Measurements from ENCODE around the gene PTPRG.
A peak's percentile ranks its signal among the peaks of the same experiment; 100 is the strongest.

PTPRG gene

GRCh38 chr3:61650719-61651410, 89.5 kb downstream of the PTPRG start:
- DNase-seq (ENCODE audit: low read depth in 2 of 2) = no peak

GRCh38 chr3:61657689-61658088, 96.3 kb downstream of the PTPRG start:
- DNase-seq (ENCODE audit: low read depth in 2 of 2) = no peak

- DNase-seq (ENCODE audit: low read depth in 2 of 2) = no peak
Measured at GRCh38 chr3:61662861-61663260, 101.5 kb downstream of the PTPRG start.

- DNase-seq (ENCODE audit: low read depth in 2 of 2) = no peak
Measured at GRCh38 chr3:61663356-61664104, 102.2 kb downstream of the PTPRG start.

- DNase-seq (ENCODE audit: low read depth in 2 of 2) = peak; percentile 97
Measured at GRCh38 chr3:61664105-61664482, 102.7 kb downstream of the PTPRG start.

GRCh38 chr3:61665121-61665520, 103.8 kb downstream of the PTPRG start:
- no peak for DNase-seq (ENCODE audit: low read depth in 2 of 2)

GRCh38 chr3:61665987-61666386, 104.6 kb downstream of the PTPRG start:
- no peak for DNase-seq (ENCODE audit: low read depth in 2 of 2)

GRCh38 chr3:61666615-61667330, 105.4 kb downstream of the PTPRG start:
- no peak for DNase-seq (ENCODE audit: low read depth in 2 of 2)

- no peak for DNase-seq (ENCODE audit: low read depth in 2 of 2)
Measured at GRCh38 chr3:61667383-61667782, 106.0 kb downstream of the PTPRG start.

- no peak for DNase-seq (ENCODE audit: low read depth in 2 of 2)
Measured at GRCh38 chr3:61667814-61668213, 106.4 kb downstream of the PTPRG start.

GRCh38 chr3:61668317-61668864, 107.0 kb downstream of the PTPRG start:
- no peak for DNase-seq (ENCODE audit: low read depth in 2 of 2)

- no peak for DNase-seq (ENCODE audit: low read depth in 2 of 2)
Measured at GRCh38 chr3:61669203-61669602, 107.8 kb downstream of the PTPRG start.

- DNase-seq (ENCODE audit: low read depth in 2 of 2) = no peak
Measured at GRCh38 chr3:61669668-61670299, 108.4 kb downstream of the PTPRG start.

GRCh38 chr3:61673651-61674050, 112.3 kb downstream of the PTPRG start:
- DNase-seq (ENCODE audit: low read depth in 2 of 2) = no peak

GRCh38 chr3:61674596-61674995, 113.2 kb downstream of the PTPRG start:
- no peak for DNase-seq (ENCODE audit: low read depth in 2 of 2)

- no peak for DNase-seq (ENCODE audit: low read depth in 2 of 2)
Measured at GRCh38 chr3:61679026-61679425, 117.7 kb downstream of the PTPRG start.

GRCh38 chr3:61680617-61681016, 119.2 kb downstream of the PTPRG start:
- DNase-seq (ENCODE audit: low read depth in 2 of 2) = no peak

- no peak for DNase-seq (ENCODE audit: low read depth in 2 of 2)
Measured at GRCh38 chr3:61681636-61682035, 120.3 kb downstream of the PTPRG start.

- DNase-seq (ENCODE audit: low read depth in 2 of 2) = peak; percentile 61 to 62
Measured at GRCh38 chr3:61682671-61683548, 121.5 kb downstream of the PTPRG start.

- no peak for DNase-seq (ENCODE audit: low read depth in 2 of 2)
Measured at GRCh38 chr3:61683549-61684236, 122.3 kb downstream of the PTPRG start.
